HG02943 (cell line): ENCODE results near the gene CCSER1.

Experiments used
- ATAC-seq: cut with Tn5 transposase; IDR thresholded peaks from one replicate; pipeline ENCODE4 v1.9.1; 2021; ENCODE audit warnings: mild to moderate bottlenecking, low read depth, moderate library complexity; ENCODE audit not compliant: unreplicated experiment

Gene CCSER1

DNA sequence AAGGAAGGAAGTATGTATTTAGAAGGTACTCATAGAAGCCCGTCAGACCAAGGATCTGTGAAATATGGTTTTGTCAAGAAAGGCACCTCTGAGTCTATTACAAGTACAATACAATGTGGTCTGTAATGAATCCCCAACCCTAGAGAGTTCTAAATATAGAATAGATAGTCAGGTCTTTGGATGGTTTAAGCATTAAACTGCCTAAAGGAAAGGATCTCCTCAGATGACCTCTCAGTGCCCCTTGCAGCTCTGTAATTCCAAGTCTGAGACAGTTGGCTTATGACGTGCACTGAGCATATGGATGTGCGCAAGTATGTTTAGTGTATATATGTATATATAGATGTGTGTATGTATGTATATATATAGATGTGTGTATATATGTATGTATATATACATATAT lies 62.0 kb downstream of the CCSER1 start:
- ATAC-seq, result no peak

- ATAC-seq, result no peak
These were observed 62.8 kb downstream of the CCSER1 start for GRCh38 chr4:90189946-90190345.

DNA sequence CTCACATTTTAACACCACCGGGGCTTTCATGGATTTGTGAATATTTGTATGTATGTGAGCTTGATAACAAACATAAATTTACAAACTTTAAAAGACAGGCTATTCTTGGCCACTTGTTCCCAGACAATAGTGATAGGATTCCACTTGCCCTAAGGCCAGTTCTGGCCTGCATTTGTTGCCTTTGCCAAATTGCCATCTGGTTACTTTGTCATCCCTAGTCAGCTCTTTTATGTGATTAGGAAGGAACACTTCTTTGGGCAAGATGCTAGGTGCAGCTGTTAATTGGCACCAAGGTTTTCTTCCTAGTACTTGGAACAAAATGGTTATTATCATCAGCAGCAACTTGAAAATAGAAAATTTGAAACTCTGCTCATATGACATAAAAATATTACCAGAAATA lies 63.3 kb downstream of the CCSER1 start:
- ATAC-seq, result no peak

DNA sequence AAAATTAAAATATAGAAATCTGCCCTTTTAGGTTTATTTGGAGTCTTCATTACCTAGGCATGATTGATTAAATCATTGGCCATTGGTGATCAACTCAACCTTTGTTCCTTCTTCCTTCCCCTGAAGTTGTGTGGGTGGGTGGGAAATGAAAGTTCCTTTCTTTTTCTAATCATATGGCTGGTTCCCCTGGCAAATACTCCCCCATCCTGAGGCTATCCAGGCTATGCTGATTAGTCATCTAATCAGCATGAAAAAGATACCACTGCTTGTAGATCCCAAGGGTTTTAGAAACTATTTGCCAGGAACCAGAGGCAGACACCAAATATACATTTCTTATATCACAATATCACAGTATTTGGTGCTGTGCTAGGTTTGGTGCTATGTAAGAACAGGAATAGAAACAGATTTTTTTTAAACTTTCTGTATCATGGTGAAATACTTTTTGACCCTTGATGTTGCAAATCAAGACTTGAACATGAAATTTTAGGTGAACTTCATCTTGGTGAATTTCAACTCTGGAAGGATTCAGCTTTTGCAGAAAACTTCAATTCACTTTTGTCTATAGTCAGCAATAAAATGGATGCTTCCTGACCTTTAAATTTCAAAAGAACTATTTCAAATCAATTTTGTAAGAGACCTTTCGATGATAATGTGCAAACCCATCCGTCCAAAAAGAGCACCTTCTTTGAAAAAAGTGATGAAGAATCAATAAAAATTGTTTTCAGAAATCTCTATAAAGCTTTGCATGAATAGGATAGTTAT lies 71.1 kb downstream of the CCSER1 start:
- no peak for ATAC-seq

- ATAC-seq, result no peak
These were observed 80.8 kb downstream of the CCSER1 start for GRCh38 chr4:90207887-90208454.

- ATAC-seq, result no peak
These were observed 82.7 kb downstream of the CCSER1 start for GRCh38 chr4:90209922-90210321.

GRCh38 chr4:90211174-90211573 lies 84.0 kb downstream of the CCSER1 start:
- no peak for ATAC-seq

DNA sequence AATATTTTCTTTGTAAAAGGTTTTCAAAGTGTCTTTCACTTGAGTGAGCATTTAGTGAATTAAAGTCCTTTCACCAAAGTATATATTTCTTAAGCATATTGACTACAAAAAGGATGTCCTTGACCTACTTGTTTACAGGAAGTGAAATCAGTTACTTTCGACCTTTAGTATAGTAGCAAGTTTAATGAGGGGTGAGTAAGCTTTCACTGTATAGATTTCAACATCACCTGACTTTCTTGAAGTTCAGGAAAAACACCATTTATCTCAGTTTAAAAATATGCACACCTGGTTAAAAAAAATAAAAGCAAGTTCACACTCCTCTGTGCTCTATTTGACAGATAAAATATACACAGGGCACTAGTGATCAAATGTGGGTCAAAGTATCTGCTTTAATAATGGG lies 88.1 kb downstream of the CCSER1 start:
- ATAC-seq, result peak; percentile 62

- ATAC-seq, result no peak
These were observed 92.6 kb downstream of the CCSER1 start for GRCh38 chr4:90219822-90220221.

GRCh38 chr4:90220459-90220858 lies 93.3 kb downstream of the CCSER1 start:
- no peak for ATAC-seq

DNA sequence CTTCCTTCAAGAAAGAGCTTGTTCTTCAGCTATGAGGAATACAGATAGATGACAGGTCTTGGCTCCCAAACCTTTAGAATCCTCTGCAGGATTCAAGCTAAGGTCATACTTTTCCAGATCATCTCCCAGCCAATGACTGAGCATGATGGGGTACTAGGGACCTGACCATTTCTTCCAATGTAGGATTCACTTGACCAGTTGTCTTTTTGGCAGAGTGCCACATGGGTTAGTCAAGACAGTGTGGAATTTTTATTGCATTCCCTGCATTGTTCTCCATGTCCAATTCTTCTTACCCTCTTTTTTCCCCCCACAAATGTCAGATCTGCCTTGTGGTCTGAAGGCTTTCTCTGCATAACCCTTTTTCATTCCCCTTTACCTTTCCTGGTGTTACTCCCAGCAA lies 99.5 kb downstream of the CCSER1 start:
- no peak for ATAC-seq

- no peak for ATAC-seq
These were observed 100.0 kb downstream of the CCSER1 start for GRCh38 chr4:90227177-90227576.

- ATAC-seq, result no peak
These were observed 107.8 kb downstream of the CCSER1 start for GRCh38 chr4:90234916-90235547.

- ATAC-seq, result no peak
These were observed 110.7 kb downstream of the CCSER1 start for GRCh38 chr4:90237751-90238530.

DNA sequence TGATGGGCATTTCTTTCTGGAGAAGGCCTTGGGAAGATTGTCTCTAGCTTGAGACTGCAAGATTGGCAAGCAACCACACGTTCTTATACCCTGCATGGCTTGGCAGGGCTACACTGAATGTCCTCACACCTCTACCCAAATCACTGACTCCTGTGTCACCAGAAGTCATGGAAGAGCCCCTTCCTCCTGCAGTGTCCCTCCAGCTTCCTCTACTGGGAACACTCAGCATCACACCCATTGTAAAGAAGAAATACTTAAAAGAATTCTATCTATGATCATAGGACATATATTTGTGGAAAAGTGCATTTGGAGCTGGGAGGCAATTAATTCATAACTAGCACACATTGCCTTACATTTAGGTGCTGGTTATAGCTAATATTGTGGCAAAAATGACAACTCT lies 113.1 kb downstream of the CCSER1 start:
- no peak for ATAC-seq

DNA sequence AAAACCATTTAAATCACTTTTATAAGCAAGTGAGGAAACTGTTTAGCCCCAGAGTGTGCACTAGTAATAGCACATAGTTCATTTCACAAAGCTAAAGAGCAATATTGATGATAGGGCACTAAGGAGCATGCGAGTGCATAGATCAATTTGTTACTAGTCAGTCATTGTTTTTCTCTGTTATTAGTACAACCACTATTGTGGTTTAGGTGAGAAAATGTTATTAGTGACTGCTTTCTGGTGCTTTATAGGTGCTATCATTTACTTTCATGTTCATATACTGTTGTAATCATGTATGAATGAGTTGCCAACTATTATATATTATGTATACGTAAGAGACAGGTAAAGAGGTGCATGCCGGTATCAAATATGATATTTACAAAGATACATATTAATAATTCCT lies 113.8 kb downstream of the CCSER1 start:
- ATAC-seq, result no peak

DNA sequence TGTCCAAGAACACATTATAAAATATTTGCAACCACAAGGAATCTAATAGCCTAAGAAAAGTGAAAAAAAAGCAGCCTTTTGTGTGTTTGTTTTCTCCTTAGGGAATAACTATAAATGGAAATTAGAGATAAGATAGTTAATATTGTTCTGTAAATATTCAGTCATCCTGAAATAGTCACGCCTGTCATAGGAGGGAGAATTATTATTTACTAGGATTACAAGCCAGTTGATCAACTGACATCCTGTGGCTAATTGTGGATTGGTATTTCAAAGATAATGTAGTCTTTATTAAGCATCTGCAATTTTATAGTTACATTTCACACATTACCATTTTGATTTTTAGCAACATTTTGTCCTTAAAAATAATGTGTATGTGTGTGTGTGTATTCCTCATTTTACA lies 118.6 kb downstream of the CCSER1 start:
- no peak for ATAC-seq

GRCh38 chr4:90246816-90247215 lies 119.6 kb downstream of the CCSER1 start:
- no peak for ATAC-seq

- no peak for ATAC-seq
These were observed 127.2 kb downstream of the CCSER1 start for GRCh38 chr4:90254357-90254756.

DNA sequence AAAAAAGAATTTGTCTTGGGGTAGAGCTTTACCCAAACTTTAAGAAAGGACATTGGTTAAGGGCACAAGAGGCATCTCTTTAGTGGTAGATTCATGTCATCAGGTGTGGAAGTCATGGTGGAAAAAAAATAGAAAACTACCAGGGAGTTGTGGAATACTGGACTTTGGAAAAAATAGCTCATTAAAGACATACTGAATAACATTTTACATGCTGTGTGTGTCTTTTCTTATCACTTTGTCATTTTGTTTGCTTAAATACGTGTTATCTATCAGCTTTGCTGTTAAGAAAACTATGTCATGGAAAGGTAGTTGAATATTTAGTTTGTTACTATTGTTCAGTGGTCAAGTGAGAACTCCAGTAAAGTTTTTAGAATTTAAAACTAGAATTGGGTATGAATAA lies 147.0 kb downstream of the CCSER1 start:
- ATAC-seq, result no peak

DNA sequence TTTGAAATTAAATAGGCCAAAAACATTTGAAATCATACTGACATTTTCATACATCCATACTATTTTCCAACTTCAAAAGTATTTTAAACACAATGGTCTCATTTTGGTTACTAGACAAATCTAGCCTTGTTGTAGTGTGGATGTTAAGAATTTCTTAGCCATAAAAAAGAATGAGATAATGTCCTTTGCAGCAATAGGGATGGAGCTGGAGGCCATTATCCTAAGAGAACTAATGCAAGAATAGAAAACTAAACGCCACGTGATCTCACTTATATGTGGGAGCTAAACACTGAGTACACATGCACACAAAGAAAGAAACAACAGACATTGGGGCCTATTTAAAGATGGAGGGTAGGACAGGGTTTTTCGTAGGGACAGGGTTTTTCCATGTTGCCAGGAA lies 153.8 kb downstream of the CCSER1 start:
- ATAC-seq, result no peak
